Fibroblast of the conjunctiva (primary cell): ENCODE data around the gene DDR2.
"Not testable (repeated sequence)": the region's sequence is repeated elsewhere in the genome, so short reads cannot be mapped to it uniquely, and the experiment has no call there.

ENCODE experiments used
- DNase-seq: peaks from one replicate; pipeline ENCODE4 v3.0.0-alpha.2; 2010; ENCODE audit warnings: low read depth

Gene DDR2

DNA sequence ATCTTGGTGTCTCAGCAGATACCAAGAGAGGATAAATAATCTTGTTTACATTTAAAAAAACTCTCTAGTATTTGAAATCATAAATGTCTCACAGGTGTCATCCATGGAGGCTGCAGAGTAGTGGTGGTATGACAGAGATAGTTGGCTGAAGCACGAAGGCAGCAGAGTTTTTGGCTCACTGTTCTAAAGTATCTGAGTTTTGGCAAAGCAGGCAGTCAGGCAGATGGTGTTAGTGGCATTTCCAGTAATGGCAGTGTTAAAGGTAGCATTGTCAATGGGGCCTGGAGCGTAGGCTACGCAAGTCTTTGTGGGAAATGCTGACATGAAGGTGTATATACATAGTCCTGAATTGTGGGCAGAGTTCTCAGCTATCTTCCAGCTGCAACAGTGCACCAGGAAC, 89.8 kb downstream of the DDR2 start:
- DNase-seq = no peak

GRCh38 chr1:162724583-162725120, 92.4 kb downstream of the DDR2 start:
- no peak for DNase-seq

DNA sequence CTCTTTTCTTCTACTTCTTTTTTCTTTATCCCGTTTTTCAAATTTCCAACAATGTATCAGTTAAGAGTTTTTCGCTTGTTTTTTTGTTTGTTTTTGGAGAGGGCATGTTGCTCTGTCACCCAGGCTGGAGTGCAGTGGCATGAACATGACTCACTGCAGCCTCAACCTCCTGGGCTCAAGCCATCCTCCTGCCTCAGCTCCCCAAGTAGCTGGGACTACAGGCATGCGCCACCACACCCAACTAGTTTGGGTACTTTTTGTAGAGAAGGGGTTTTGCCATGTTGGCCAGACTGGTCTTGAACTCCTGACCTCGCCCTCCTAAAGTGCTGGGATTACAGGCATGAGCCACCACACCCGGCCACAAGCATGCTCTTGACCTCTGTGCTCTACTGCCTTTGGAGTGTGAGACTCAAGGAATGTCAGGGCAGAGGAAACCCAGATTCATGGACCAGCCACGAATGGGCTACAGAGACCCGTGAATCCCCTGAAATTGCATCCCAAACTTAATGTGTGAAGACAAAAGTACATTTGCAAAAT, 93.1 kb downstream of the DDR2 start:
- no peak for DNase-seq

GRCh38 chr1:162726555-162726954, 94.3 kb downstream of the DDR2 start:
- DNase-seq = no peak

DNA sequence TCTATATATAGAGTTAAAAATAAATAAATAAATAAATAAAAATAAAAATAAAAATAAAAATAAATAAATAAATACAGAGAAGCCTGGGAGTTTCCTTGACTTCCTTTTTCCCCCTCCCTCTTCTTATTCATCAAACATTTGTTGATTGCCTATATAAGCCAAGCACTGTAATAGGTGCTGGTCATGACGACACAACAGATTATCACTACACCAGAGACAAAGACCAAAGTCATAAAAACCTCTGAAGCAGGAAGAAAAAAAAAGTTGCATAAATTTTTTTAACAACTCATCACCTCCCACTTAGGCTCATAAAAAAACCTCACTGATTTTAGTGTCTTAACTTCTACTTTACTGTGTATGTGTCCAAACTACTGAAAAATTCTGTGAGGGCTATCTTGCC, 95.2 kb downstream of the DDR2 start:
- not testable (repeated sequence) for DNase-seq

- DNase-seq = no peak
These were observed 96.3 kb downstream of the DDR2 start for GRCh38 chr1:162728573-162728972.

- DNase-seq = not testable (repeated sequence)
These were observed 97.0 kb downstream of the DDR2 start for GRCh38 chr1:162729195-162729774.

GRCh38 chr1:162732094-162732493, 99.8 kb downstream of the DDR2 start:
- no peak for DNase-seq

- no peak for DNase-seq
These were observed 100.5 kb downstream of the DDR2 start for GRCh38 chr1:162732566-162733335.

DNA sequence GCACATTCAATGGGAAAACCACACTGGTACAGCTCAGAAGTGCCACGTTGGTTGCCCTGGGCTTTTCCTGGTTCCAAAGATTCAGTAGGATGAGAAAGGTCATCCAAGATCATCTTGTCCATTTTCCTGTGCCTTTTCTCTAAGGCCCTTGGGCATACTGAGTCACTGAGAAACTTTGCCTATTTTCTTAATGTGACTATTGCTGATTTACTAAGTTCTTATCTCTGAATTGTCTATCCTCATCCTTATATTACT, 101.0 kb downstream of the DDR2 start:
- DNase-seq = no peak

DNA sequence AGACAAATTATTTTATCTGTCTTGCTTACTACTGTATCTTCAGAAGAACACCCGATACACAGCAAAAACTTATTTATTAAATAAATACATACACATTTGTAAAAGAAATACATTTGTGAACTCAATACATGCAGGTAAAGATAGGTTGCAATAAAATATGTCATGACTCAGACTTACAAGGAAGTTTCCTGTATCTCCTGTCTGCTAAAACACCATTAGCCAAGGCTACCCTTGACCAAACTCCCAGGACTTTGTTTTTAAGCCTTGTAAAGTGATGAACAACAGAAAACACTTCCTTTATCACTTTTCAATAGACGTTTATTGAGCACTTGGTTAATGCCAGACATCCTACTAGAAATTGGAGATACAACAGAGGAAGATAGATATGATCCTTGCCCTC, 101.8 kb downstream of the DDR2 start:
- DNase-seq = no peak

- DNase-seq = no peak
These were observed 103.9 kb downstream of the DDR2 start for GRCh38 chr1:162736184-162736583.

DNA sequence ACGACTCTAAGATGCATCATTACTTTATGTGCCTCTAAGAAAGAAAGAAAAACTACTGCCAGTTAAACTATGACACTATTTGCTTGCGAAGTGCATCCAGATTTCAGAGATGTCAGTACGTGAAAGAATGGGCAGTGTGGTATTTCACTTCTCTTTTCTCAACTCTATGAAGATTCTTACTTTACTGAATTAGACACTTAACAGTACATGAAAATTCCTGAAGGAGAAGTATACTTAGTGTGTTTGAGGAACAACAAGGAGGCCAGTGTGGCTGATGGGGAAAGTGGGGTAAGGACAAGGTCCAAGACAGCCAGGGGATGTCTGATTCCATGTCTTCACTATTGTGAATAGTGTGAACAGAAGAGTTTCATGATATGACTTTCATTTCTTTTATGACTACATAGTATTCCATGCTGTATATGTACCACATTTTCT, 104.4 kb downstream of the DDR2 start:
- DNase-seq = no peak

DNA sequence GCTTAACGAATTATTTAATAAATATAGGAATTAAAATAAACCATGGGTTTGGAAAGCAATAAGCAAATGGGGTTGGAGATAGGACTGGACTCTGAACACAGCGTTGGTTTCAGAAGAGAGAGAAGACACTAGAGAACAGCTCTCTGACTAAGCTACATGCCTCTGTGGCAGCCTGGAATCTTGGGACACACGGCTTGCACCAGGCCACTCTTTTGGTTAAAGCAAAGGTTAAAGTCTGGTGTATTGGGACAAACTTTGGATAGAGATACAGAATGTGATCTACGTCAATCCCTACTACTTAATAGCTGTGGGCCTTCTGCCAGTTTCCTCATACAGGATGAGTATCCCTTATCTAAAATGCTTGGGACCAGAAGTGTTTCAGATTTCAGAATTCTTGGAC, 108.5 kb downstream of the DDR2 start:
- no peak for DNase-seq

DNA sequence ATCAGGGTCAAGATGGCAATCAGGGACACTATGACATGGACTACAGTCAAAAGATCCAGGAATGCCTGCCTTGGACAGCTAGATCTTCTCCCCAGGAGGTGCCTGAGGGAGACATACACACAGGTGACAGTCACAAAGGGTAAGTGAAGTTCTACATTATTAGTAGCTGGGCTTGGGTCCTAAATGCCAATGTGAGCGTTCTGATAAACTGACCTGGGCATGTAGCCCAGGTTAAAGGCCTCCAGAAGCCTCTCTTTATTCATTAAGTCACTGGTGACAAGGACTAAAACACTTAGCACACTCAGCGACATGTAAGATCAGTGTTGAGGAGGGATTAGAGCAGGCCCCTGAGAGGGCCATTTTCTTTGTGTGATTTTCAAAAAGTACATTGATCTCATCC, 109.3 kb downstream of the DDR2 start:
- DNase-seq = no peak

DNA sequence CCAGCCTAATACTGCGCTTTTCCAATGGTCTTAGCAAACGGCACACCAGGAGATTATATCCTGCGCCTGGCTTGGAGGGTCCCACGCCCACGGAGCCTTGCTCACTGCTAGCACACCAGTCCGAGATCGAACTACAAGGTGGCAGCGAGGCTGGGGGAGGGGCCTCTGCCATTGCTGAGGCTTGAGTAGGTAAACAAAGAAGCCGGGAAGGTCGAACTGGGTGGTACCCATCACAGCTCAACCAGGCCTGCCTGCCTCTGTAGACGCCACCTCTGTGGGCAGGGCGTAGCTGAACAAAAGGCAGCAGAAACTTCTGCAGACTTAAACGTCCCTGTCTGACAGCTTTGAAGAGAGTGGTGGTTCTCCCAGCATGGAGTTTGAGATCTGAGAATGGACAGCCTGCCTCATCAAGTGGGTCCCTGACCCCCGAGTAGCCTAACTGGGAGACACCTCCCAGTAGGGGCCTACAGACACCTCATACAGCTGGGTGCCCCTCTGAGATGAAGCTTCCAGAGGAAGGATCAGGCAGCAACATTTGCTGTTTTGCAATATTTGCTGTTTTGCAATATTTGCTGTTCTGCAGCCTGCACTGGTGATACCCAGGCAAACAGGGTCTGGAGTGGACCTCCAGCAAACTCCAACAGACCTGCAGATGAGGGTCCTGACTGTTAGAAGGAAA, 114.1 kb downstream of the DDR2 start:
- DNase-seq = not testable (repeated sequence)

DNA sequence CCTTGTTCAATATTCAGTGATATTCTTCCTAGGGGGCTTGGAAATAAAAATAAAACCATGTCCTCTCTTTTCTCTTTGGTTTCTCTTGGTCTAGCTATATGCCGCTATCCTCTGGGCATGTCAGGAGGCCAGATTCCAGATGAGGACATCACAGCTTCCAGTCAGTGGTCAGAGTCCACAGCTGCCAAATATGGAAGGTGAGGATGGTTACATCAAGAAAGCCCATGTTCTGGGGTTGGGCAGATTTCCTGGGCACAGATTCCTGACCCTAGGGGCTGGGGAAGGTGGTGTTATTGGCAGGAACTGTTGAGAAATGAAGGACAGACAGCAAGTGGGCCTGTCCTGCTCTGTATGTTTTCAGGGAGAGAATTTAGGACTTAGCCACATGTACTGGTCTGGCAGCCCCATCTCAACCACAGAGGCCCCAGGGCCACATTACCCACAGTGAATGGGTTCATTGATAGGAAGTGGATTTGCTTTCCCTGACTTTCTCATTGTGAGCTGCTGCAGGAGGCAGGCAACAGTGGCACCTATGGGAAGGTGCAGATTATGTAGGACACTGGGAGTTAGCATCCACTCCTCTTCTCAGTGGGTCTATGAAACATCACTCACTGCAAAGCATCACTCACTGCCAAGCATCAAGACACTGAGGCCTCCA, 120.9 kb downstream of the DDR2 start:
- DNase-seq = no peak

GRCh38 chr1:162753998-162754585, 121.8 kb downstream of the DDR2 start:
- no peak for DNase-seq

DNA sequence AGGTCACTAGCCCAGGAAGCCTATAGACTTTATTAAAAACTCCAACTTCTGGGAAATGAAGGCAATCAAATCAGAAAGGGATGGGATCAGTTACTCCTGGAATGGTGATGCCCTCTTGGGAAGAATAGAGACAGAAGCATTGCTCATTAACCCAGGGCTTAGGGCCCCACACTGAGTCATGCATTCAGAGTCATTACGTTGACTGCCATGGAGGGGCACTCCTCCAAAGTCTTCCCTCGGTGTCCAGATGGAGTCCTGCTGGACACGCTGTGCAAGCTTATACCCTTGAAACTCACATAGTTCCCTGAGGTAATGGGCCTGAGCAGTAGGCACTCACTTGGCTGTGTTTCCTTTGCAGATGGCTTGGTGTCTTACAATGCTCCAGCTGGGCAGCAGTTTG, 123.0 kb downstream of the DDR2 start:
- DNase-seq = no peak

DNA sequence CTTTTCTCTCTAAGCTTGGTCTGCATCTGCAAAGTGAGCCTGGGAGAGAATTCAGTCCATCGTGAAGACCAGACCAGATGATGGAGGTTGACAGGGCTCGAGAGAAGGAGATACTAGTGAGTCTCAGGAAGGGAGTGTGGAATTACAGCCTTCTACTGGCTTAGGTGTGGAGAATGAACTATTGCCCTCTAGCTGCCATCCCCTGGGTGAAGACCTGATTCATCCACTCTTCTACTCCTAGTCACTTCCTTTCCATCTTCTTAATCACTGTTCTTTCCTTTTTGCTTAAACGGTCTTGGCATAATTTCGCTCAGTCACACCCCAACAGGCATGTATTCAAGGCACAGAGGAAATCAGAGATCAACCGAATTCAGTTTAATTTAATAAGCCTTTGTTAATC, 124.3 kb downstream of the DDR2 start:
- no peak for DNase-seq

- DNase-seq = no peak
These were observed 125.2 kb downstream of the DDR2 start for GRCh38 chr1:162757476-162757875.

DNA sequence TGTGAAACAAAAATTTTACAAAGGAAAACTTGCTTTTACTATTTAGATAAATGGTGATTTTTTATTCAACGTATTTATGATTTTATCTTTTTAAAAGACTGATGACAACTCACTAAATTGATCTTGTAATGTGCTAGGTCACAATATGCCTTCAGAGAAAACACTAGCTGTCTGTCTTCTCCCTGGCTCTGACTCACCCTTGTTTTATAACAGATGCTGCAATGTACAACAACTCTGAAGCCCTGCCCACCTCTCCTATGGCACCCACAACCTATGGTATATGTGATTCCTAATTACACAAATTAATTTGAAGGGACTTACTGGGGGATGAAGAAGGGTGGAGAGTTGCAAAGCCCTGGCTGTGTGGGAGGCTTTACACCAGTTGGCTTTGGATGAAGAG, 133.5 kb downstream of the DDR2 start:
- no peak for DNase-seq
